Cortex of kidney (tissue), 1 donor: ENCODE data around the gene TAF10.
A peak's percentile ranks its signal among the peaks of the same experiment; 100 is the strongest.

ENCODE experiments used
- DNase-seq: peaks from one replicate; lab custom pipeline; 2025; lab: John Stamatoyannopoulos, UW

Gene TAF10

DNA sequence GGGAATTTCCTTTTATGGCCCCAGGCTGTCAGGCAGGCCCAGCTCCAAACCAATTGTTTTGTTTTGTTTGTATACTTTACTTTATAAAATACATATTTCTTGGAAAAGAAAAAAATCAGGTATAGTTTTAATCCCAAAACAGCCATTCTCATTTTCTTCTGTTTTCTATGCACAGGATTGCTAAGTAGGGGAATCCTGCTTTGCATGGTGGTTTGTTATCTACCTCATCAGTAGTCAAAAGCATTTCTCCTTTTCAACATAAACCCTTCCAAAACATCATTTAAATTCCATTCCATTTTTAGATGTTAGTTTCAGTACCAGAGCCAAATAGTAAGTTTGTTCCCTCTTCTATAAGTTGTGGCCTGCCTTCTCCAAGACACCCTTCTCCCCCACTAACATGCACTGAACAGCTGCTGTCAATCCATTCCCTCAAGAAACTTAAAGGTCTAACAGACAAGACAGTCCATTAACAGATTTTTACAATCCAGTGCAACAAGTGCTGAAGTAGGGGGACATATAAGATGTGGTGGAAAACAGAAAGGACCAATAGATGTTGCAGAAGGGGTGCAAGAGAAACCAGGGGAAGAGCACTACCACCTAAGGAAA is 4.7 kb downstream of the TAF10 start:
- no peak for DNase-seq

DNA sequence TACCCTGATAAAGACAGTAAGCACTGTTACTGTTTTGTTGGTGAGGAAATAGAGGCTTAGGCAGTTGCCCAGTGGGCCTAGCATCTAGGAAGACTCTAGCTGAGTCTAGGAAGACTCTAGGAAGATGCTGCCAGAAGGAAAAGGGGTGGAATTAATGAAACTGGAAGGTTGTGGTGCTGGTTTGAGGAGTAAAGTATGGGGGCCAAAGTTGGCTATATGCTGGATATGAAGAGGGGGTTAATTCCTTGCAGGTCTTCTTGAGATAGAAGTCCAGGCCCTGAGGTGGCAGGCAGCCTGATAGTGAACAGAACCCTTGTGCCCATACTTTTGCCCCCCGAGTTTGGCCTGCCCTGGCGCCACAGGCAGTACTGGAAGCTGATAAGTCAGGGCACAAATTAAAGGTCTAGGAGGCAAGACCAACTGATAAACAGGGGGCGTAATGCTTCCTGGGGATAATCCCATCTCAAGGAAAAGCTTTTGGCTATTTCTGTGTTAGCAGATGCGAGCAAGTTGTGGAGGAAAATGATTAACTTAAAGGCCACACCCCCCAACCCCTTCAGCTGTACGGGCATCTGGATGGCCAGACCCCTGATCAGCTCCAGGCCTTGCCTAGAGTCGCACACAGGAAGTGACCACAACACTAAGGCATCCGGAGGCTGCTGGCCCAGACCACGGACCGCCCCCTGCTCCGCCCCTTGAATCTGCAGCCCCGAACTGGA is 5.4 kb downstream of the TAF10 start:
- DNase-seq: no peak

DNA sequence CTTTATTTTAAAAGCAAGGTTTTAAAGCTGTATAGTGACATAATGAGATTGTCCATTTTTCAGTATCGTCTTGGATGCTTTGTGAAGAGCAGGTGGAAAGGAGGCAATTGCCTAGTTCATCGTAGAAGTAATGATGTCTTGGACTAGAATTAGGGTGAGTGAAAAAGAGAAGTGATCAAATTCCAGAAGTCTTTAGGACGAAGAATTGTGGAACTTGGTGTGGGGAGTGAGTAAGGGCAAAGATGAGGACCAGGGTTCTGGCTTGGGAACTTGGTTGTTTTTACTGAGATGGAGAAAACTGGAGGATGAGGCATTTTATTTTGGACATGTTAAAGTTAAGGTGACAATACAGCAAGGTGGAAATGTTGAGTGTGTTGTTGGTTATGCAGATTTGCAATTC is 7.2 kb downstream of the TAF10 start:
- no peak for DNase-seq

DNA sequence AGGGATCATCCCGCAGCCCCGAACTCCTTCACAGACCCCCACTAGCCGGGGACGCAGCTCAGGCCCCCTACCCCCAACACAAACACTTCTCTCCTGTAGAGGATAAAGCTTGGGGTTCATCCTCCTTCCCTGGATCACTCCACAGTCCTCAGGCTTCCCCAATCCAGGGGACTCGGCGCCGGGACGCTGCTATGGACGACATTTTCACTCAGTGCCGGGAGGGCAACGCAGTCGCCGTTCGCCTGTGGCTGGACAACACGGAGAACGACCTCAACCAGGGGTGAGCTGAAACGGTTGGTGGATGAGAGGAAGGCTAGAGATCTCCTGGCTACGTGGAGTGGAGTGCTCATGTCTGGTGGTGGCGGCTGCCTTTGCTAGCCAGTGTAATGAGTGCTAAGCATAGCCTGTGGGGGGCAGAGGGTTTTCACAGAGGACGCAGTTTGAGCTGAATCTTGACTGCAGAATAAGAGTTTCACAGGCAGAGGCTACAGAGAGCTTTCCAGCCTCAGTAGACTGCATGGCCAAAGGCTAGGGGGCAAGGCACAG is 7.9 kb downstream of the TAF10 start:
- no peak for DNase-seq

DNA sequence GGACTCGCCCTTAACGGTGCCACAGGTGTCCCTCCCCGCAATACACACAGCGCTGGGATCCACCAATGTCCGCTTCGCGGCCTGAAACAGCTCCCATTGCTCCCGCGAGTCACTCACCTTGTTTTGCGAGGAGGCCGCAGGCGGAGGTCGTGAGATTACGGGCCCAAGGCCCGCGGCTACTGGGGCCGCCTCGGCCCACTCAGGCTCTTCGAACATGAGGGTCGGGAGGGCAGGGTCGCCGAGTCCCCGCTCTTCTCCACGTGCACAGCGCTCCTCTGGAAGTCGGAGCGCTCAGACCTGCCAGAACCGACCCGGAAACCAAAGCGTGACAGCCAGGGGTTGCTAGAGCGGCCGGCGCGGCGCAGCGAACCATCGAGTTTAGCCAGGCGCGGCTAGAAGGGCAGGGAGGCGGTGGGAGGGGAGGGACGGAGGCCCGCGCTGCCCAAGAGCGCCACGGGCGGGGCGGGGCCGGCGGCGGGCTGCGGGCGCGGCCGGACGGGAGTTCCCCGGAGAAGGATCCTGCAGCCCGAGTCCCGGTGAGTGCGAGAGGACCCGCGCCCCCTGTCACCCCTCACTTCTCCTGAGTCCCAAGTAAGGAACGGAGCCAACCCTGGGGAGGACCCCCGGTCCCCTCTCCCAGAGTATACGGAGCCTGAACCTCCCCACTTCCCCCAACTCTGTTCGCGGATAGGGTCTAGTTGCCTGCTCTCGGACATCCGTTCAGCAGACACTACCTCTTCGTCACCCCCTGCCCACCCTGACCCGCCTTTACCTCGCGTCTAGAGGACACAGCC is 8.5 kb downstream of the TAF10 start, which contains the start of the genes ILK and RRP8:
Gene ILK, plus strand, starts transcription at position 488 of the 794 bp plus-strand sequence. CDS start 498 bp downstream, outside the sequence.
Gene RRP8, minus strand, starts transcription at position 330 of the 794 bp plus-strand sequence. Its CDS starts 114 bp downstream, at position 216.
- DNase-seq: peak; percentile 83

DNA sequence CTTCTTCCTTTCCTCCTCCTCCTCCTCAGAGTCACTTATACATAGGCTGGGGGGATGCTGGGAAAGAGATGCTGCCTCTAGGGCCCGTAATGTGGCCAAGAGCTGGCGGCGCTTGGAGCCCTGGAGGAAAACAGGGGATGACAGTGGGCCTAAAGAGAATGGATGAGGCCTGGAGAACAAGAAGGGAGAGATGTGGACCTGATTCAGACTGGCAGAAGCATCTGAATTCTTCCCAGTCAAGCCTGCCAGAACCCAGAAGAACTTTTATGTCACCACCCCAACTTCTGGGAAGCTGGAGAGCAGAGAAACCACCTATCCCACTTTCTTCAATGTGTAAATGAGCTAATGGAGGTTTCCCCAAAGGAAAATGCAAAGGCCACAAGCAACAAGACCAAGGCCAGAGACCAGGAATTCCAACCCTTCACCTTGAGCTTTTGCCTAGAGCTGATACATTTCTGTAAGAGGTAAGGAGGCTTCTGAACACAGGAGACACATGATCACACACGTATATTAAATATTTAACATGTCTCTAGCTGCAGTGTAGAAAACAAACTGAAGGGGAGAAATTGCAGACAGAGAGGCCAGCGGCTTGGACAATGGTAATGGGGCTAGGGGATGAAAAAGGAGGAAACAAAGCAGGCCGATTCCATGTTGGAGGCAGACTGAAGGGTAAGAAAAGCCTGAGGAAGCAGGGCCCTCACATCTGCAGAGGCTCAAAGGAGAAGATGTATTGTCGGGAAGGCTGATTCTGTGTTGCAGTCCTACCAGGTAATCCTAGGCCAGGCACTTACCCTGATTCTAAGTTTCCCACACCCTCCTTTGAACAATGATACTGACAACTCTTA is 9.7 kb downstream of the TAF10 start:
- no peak for DNase-seq

DNA sequence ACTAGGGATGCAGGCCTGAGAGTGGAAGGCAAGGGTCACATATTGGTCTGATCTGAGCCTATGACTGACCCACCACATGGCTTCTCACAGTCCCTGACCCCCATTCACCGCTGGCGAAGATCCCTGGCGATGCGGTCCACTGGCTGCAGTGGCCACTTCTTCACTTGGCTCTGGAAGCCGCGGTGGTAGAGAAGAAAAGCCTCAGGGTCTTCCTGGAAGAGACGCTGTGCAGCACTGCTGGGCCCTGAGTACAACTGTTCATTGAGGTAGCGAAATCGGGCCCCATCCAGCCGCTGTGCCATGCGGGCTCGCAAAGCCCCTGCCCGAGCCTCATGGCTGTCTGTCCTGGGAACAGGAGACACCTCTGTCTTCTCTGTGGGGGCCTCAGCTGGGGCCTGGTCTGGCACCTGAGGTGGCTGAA is 11.0 kb downstream of the TAF10 start:
- no peak for DNase-seq

DNA sequence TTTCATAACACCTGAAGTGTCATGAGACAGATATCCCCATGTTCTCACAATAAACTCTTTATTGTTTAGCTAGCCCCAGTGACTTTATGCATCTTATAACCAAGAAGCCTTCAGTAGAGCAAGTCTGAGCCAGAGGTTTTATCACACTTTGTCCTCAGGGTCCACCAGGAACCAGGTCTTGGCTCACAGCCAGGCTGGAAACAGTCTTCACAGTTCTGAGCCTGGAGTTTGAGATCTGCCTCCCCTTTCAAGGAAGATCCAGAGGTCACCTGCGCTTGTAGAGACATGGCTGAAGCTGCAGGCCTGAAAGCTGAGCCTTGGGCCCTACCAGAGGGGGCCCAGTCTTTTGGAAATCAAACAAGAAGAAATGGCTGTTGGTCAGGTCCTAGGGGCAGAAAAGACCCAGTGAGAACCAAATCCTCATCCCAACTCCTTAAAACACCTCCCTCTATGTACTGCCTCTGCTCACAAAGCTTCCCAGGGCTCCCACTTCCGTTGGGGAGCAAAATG is 12.1 kb downstream of the TAF10 start:
- no peak for DNase-seq

DNA sequence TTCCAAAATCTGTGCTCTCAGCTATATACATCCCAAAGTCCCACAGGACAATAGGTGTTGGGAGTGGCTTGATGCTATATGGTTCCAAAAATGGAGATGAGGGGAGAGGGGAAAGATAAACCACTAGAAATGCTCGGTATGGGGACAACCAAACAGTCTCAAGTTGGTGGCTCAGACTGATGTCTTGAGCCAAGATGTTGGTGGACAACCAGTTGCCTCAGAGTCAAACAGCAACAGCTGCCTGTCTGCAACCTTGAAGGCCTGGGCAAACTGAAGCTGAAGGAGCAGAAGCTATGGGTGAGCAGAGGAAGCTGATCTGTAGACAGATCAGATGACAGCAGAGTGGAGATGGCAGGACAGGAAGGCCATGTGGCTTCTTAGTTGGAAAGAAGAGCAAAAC is 12.6 kb downstream of the TAF10 start:
- DNase-seq: no peak

DNA sequence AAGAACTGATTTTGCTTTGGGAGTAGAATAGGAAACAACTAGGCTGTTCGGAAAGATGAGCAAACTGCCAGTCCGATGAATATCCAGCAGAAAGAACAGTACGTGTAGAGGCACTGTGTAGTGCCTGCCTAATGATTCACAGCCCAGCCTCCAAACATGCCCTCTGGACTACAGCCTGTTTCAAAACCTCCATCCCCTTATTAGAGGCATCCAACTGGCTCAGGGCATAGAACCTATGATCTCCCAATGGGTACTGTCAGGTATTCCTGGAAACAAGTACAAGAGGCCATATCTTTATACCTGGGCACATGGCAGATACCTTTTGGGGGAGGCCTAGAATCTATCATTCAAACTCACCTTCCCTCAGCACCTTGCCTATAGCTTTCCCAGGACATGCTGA is 13.5 kb downstream of the TAF10 start:
- DNase-seq: no peak

DNA sequence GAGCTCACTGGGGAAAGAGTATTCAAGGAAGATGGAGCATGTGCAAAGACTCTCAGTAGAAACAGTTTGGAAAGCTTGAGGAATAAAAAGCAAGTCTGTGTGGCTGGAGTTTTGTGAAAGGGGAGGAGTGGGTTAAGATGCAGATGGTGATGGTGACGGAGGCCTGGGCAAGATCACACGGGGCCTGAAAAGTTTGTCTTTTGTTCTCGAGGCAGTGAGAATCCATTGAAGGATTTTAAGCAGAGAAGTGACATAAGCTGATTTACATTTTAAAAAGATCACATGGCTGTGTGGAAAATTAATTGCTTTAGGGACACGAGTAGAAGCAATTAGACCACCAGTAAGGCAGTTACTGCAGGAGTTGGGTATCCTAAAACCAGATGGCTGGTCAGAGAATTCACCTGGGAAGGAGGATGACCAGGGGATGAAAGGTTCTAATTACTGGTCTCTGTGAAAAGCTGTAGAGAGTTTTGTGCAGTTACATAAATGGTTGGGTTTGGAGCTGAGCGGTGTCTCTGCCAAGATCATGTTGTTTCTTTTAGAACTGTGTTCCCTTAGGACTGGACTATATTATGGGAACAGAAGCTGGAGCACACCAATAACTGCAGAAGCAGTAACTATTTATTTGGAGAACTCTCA is 15.7 kb downstream of the TAF10 start:
- no peak for DNase-seq

DNA sequence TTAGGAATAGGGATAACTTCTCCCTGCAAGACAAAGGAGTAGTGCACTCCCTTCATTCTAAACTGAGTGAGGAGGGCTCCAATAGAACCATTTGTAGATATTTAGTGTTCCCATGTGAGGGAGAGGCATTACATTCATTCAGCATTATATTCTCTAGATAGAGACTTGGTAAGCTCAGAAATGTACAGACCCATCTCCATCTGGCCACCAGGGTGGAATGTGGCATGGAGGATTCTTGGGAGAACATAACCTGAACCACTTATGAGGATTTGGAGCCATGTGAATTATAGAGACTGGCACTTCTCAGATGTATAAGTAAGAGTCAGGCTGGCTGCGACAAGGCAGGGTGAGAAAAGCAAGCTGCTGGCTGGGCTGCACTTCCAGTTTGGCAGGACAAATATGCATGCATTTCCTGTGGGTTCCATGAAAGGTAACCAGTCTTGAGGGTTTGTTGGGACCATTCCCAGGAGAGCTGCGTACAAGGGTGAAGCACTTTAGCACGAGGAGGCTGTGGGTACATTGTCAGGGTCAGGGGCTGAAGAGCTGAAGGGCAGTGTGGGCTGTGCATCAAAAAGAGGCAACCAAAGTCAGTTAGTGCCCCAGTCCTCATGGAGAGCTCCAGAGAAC is 17.8 kb downstream of the TAF10 start:
- DNase-seq: no peak

DNA sequence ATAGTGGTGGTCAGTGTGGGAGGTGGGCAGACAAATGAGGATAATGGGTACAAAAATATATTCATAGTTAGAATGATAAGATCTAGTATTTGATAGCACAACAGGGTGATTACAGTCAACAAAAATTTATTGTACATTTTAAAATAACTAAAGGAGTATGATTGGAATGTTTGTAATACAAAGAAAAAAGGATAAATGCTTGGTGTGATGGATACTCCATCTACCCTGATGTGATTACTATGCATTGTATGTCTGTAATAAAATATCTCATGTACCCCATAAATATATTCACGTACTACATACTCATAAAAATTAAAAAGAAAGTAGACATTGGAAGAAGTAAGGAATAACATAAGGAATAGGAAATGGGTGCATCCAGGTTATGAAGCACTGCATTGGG is 24.0 kb downstream of the TAF10 start:
- no peak for DNase-seq

DNA sequence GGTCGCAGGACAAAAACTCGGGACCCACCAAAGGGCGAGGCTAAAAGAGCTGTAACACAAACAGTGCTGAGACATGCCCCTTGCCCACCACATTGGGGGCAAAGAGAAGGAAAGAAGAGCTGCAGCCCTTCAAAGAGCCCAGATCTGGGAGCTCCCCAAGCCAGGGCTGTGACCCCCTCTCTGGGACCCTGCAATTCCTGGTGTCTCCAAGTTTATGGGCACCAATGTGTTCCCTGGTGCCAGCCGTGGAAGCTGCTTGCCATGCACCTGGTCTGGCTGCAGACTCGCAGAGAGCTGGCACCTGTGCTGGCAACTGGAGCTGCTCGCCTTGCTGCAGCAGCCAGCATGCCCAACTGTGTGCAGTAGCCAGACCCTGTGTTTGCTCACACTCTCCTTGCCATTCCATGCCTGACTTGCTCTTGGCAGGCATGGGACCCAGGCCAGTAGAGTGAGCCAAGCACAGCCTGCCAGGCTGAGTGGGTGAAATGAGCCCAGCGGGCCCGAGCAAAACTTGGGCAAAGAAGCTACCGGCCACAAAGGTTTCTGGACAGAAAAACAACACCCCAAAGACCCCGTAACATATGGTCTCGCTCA is 24.6 kb downstream of the TAF10 start:
- no peak for DNase-seq

DNA sequence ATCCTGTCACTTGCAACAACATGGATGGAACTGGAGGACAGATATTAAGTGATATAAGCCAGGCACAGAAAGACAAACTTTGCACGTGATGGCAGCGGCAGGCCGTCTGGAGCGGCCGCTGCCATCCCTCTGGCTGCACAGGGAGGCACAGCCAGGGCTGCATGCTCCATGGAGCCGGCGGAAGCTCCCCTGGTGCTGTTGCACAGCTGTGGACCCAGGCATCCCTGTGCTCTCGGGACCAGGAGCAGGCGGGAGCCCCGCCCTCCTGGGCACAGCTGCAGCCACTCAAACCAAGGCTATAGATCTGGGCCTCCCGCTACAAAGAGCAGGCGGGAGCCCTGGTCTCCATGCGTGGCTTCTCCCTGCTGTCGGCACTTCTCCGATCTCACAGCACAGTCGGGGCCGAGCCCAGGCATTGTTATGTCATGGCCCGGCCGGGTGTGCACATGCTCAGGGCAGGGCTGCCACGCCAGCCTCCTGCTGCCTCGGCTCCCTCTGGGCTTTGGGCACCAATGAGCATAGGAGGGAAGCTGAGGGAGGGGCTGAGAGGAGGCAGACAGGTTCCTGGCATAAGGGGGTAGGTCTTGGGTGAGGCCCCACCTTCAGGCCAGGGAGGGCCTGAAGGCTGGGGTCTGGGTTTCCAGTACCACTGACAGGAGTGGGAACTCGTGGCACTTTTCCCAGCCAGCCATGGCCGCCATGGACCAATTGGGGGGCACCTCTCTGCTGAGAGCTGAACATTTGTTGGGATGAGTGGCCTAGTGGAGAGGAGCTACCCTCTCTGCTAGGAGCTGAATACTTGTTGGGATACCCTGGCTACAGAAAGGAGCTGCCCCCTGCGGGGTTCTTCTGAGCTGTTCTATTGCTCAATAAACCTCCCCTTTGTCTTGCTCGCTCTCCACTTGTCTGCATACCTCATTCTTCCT is 25.3 kb downstream of the TAF10 start:
- no peak for DNase-seq

DNA sequence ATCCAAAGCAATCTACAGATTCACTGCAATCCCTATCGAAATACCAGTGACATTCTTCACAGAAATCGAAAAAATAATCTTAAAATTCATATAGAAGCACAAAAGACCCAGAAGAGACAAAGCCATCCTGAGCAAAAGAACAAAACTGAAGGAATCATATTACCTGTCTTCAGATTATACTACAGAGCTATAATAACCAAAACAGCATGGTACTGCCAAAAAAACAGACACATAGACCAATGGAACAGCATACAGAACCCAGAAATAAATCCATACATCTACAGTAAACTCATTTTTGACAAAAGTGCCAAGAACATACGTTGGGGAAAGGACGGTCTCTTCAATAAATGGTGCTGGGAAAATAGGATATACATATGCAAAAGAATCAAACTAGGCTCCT is 27.5 kb downstream of the TAF10 start:
- no peak for DNase-seq

DNA sequence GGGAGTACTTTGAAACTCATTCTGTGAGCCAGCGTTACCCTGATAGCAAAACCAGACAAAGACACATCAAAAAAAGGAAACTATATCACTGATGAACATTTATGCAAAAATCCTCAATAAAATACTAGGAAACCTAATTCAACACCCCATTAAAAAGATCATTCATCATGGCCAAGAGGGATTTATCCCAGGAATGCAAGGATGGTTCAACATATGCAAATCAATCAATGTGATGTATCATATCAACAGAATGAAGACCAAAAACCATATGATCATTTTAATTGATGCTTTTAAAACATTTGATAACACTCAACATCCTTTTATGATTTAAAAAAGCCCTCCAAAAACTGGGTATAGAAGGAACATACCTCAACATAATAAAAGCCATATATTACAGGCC is 28.4 kb downstream of the TAF10 start:
- DNase-seq: no peak

DNA sequence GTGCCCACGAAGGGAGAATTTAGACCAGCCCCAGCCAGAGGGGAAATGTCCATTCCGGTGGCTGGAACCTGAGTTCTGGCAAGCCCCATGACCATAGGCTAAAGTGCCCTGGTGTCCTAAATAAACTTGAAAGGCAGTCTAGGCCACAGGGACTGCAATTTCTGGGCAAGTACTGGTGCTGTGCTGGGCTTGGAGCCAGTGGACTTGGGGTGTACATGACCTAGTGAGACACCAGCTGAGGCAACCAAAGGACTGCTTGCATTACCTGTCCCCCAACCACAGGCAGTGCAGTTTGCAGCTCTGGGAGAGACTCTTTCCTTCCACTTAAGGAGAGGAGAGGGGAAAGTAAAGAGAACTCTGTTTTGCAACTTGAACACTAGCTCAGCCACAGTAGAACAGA is 32.3 kb downstream of the TAF10 start:
- DNase-seq: no peak

DNA sequence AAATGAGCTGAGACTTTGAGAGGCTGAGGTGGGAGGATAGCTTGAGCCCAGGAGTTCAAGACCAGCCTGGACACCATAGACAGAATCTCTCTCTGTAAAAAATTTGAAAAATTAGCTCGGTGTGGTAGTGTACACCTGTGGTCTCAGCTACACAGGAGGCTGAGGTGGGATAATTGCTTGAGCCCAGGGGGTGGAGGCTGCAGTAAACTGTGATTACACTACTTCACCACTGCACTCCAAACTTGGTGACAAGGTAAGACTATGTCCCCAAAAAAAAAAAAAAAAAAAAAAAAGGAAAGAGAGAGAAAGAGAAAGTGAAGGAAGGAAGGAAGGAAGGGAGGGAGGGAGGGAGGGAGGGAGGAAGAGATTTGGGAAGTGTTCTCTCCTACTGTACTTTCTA is 33.9 kb downstream of the TAF10 start:
- no peak for DNase-seq
